ENCODE results near the gene HNRNPH2.

Gene HNRNPH2

DNA sequence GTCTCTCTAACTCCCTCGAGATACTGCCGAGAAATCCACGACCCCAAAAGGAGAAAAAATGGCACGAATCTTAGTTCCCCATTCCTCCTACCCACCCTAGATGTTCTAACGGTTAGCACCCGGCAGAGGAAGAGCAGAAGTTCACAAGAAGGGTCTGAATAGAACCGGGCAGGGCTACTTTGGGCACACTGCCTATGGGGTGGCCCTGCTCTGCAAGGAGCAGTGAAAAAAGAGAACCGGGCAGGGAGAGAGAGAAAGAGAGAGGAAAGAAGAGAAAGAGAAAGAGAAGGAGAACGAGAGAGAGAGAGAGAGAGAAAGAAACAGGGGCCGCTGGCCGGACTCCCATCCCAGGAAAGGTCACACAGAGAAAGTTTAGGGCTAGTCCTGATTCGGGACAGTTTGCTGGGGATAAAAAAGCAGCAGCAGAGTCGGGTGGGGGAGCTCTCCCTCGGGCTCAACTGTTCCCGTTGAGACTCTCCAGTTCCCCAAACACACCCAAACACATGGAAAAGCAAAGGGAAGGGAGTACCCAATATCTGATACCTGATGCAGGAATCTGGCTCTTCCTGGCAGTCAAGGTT, 765 bp upstream of the HNRNPH2 start:
- peak overlapping the region; percentile 97 for H3K4me3 ChIP-seq (ENCODE audit: low read depth, low read length)
- no peak for TF ChIP-seq POLR2A (IDR thresholded peaks at IDR 0.05; ENCODE audit: extremely low read depth, insufficient read length)
- TF ChIP-seq, protein P1, sequence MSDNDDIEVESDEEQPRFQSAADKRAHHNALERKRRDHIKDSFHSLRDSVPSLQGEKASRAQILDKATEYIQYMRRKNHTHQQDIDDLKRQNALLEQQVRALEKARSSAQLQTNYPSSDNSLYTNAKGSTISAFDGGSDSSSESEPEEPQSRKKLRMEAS (IDR thresholded peaks at IDR 0.05; ENCODE audit: low read depth, low read length) = no peak
- TF ChIP-seq MYC (IDR thresholded peaks at IDR 0.05; ENCODE audit: low read depth, low read length) = no peak
- TF ChIP-seq CTCF (IDR thresholded peaks at IDR 0.05; ENCODE audit: low read depth, low read length) = no peak
- DNase-seq (ENCODE audit: low read depth) = peak; percentile 64

GRCh38 chrX:101408532-101408841, 465 bp downstream of the HNRNPH2 start:
- H3K4me3 ChIP-seq (ENCODE audit: low read depth, low read length) = peak overlapping the region; percentile 92
- TF ChIP-seq POLR2A (IDR thresholded peaks at IDR 0.05; ENCODE audit: extremely low read depth, insufficient read length) = no peak
- TF ChIP-seq, protein P1 (IDR thresholded peaks at IDR 0.05; ENCODE audit: low read depth, low read length) = no peak
- no peak for TF ChIP-seq CTCF (IDR thresholded peaks at IDR 0.05; ENCODE audit: low read depth, low read length)
- no peak for TF ChIP-seq MYC (IDR thresholded peaks at IDR 0.05; ENCODE audit: low read depth, low read length)
- DNase-seq (ENCODE audit: low read depth) = no peak

DNA sequence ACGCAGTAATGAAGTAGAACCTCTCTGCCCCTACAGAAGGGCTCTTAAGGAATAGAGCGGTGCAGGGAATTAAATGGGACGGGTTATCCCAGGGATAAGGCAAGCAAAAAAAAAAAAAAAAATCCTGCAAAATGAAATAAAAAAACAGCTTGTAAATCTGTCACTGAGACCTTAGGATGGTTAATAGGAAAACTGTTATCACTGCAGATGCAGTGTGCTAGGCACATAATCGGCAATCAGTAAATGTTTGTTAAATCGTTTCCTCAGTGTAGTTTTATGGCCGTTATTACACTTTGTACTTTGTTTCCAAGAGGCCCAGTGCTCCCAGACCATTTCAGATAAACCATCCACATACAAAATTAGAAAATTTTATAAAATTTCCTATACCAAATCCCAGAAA, 1.0 kb downstream of the HNRNPH2 start:
- no peak for DNase-seq (ENCODE audit: low read depth)
- H3K4me3 ChIP-seq (ENCODE audit: low read depth, low read length) = peak overlapping the region; percentile 92
- no peak for TF ChIP-seq CTCF (IDR thresholded peaks at IDR 0.05; ENCODE audit: low read depth, low read length)
- TF ChIP-seq, protein P1 (IDR thresholded peaks at IDR 0.05; ENCODE audit: low read depth, low read length) = no peak
- TF ChIP-seq MYC (IDR thresholded peaks at IDR 0.05; ENCODE audit: low read depth, low read length) = no peak
- no peak for TF ChIP-seq POLR2A (IDR thresholded peaks at IDR 0.05; ENCODE audit: extremely low read depth, insufficient read length)

- DNase-seq (ENCODE audit: low read depth) = no peak
- TF ChIP-seq POLR2A (IDR thresholded peaks at IDR 0.05; ENCODE audit: extremely low read depth, insufficient read length) = no peak
- TF ChIP-seq CTCF (IDR thresholded peaks at IDR 0.05; ENCODE audit: low read depth, low read length) = no peak
- no peak for TF ChIP-seq MYC (IDR thresholded peaks at IDR 0.05; ENCODE audit: low read depth, low read length)
- TF ChIP-seq, protein P1 (IDR thresholded peaks at IDR 0.05; ENCODE audit: low read depth, low read length) = no peak
These were observed 2.4 kb downstream of the HNRNPH2 start for GRCh38 chrX:101410461-101410860.

DNA sequence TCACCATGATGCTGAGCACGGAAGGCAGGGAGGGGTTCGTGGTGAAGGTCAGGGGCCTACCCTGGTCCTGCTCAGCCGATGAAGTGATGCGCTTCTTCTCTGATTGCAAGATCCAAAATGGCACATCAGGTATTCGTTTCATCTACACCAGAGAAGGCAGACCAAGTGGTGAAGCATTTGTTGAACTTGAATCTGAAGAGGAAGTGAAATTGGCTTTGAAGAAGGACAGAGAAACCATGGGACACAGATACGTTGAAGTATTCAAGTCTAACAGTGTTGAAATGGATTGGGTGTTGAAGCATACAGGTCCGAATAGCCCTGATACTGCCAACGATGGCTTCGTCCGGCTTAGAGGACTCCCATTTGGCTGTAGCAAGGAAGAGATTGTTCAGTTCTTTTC, 4.0 kb downstream of the HNRNPH2 start:
- no peak overlapping the region for H3K4me3 ChIP-seq (ENCODE audit: low read depth, low read length)
- no peak for DNase-seq (ENCODE audit: low read depth)
- TF ChIP-seq CTCF (IDR thresholded peaks at IDR 0.05; ENCODE audit: low read depth, low read length) (no peak), MYC (IDR thresholded peaks at IDR 0.05; ENCODE audit: low read depth, low read length) (no peak)

More at GRCh38 chrX:101410461-101410860, 2.4 kb downstream of the HNRNPH2 start:
- H3K4me3 ChIP-seq (ENCODE audit: low read depth, low read length) = peak overlapping the region; percentile 92
